22Rv1 (cell line): ENCODE measurements around the gene ENO1.

Source experiments
- CTCF ChIP-seq: fragments of 450-650 bp; IDR thresholded peaks from 2 replicates; pipeline ENCODE4 v1.5.1; 2017; ENCODE audit warnings: mild to moderate bottlenecking
- ZFX ChIP-seq: fragments of 450-650 bp; IDR thresholded peaks from 2 replicates; pipeline ENCODE4 v1.6.1; 2017; ENCODE audit warnings: antibody characterized with exemption, borderline replicate concordance

GRCh38 chr1:8816264-8816663 lies 62.2 kb downstream of the ENO1 start:
- TF ChIP-seq CTCF (no peak), ZFX (no peak)
